OCI-LY1 (cell line): ENCODE results near the gene HIVEP1.
"Not testable (repeated sequence)": the region's sequence is repeated elsewhere in the genome, so short reads cannot be mapped to it uniquely, and the experiment has no call there.

Experiments used
- H2AFZ ChIP-seq: fragments of 200-600 bp; sonication (generic), shearing (Covaris generic); 2 replicates; pipeline ENCODE4 v1.6.0; 2014; ENCODE audit warnings: antibody characterized with exemption, mild to moderate bottlenecking, low read length
- H3F3A ChIP-seq: fragments of 200-600 bp; sonication (generic), shearing (Covaris generic); 2 replicates; pipeline ENCODE4 v1.6.0; 2014; ENCODE audit warnings: mild to moderate bottlenecking, antibody characterized with exemption, low read length, moderate library complexity; ENCODE audit not compliant: insufficient read depth
- H3K27ac ChIP-seq: fragments of 200-600 bp; sonication (generic); 2 replicates; pipeline ENCODE4 v1.5.1; 2014; ENCODE audit warnings: low read length, mixed run types, mild to moderate bottlenecking, low read depth; ENCODE audit not compliant: poor library complexity, severe bottlenecking
- H3K27me3 ChIP-seq: fragments of 200-600 bp; sonication (generic); 2 replicates; pipeline ENCODE4 v1.6.0; 2014; ENCODE audit warnings: antibody characterized with exemption, mild to moderate bottlenecking, low read length, moderate library complexity; ENCODE audit not compliant: insufficient read depth
- H3K36me3 ChIP-seq: fragments of 200-600 bp; sonication (generic); 2 replicates; pipeline ENCODE4 v1.6.1; 2014; ENCODE audit warnings: mild to moderate bottlenecking, antibody characterized with exemption, low read length, moderate library complexity, mixed read lengths; ENCODE audit not compliant: insufficient read depth
- H3K4me1 ChIP-seq: fragments of 200-600 bp; sonication (generic); 2 replicates; pipeline ENCODE4 v1.5.1; 2014; ENCODE audit warnings: mild to moderate bottlenecking, low read length, moderate library complexity; ENCODE audit not compliant: insufficient read depth, severe bottlenecking
- H3K4me2 ChIP-seq: fragments of 200-600 bp; sonication (generic), shearing (Covaris generic); 2 replicates; pipeline ENCODE4 v1.6.1; 2014; ENCODE audit warnings: low read length
- H3K4me3 ChIP-seq: fragments of 200-600 bp; sonication (generic); 2 replicates; pipeline ENCODE4 v1.5.1; 2014; ENCODE audit warnings: low read length, low read depth, mild to moderate bottlenecking, mixed read lengths; ENCODE audit not compliant: poor library complexity, severe bottlenecking
- H3K79me2 ChIP-seq: fragments of 200-600 bp; shearing (Covaris generic); 2 replicates; pipeline ENCODE4 v1.6.1; 2016; ENCODE audit warnings: mixed run types, low read length, mixed read lengths; ENCODE audit not compliant: insufficient read depth
- H3K9ac ChIP-seq: fragments of 200-600 bp; sonication (generic), shearing (Covaris generic); 2 replicates; pipeline ENCODE4 v1.6.1; 2014; ENCODE audit warnings: mild to moderate bottlenecking, low read length, mixed read lengths
- H3K9me2 ChIP-seq: fragments of 200-600 bp; sonication (generic), shearing (Covaris generic); 2 replicates; pipeline ENCODE4 v1.6.1; 2014; ENCODE audit warnings: low read depth, mild to moderate bottlenecking, low read length, mixed read lengths
- H3K9me3 ChIP-seq: fragments of 200-600 bp; shearing (Covaris generic); 2 replicates; pipeline ENCODE4 v1.6.1; 2014; ENCODE audit warnings: low read length, mixed read lengths
- H4K20me1 ChIP-seq: fragments of 200-600 bp; sonication (generic), shearing (Covaris generic); 2 replicates; pipeline ENCODE4 v1.6.0; 2016; ENCODE audit warnings: mild to moderate bottlenecking, low read length; ENCODE audit not compliant: insufficient read depth
- EZH2 ChIP-seq: fragments of 200-600 bp; sonication (generic), shearing (Covaris generic); IDR thresholded peaks from 2 replicates; pipeline ENCODE4 v1.8.0; 2017; ENCODE audit warnings: borderline replicate concordance, mixed run types, mild to moderate bottlenecking, antibody characterized with exemption, low read length, moderate library complexity, mixed read lengths
- TF ChIP-seq, protein P1 (sequence below): fragments of 200-600 bp; sonication (generic), shearing (Covaris generic); IDR thresholded peaks from 2 replicates; pipeline ENCODE4 v1.5.1; 2017; ENCODE audit warnings: mild to moderate bottlenecking, antibody characterized with exemption, low read length, moderate library complexity, mixed read lengths

The HIVEP1 gene

DNA sequence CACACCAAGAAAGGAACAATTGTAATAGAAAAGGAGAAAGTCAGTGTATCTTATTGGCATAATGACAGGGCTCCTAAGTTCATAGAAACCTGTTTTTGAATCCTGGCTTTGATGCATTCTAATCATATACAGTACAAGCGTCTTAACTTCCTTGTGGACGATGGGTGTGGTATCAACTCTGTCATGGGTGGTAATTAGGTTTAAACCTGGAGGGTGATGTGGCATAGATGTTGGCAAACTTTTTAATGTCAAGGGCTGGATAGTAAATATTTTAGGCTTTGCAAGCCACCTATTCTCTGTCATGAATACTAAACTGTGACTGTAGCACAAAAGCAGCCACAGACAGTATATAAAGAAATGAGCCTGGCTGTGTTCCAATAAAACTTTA, 139.3 kb downstream of the HIVEP1 start:
- Histone ChIP-seq H3K9ac (no peak overlapping the region), H3K9me3 (no peaks in the 10 kb centered on the region), H3K27me3 (no peaks in the 10 kb centered on the region), H3K4me3 (no peak overlapping the region), H3K27ac (no peak overlapping the region), H3K4me1 (peaks cover 9% of the 10 kb centered on the region), H3K4me2 (no peak overlapping the region), H2AFZ (no peak overlapping the region), H4K20me1 (no peaks in the 10 kb centered on the region), H3F3A (no peaks in the 10 kb centered on the region), H3K36me3 (peaks cover 59% of the 10 kb centered on the region; the same call in 1 of the 2 replicates), H3K9me2 (no peaks in the 10 kb centered on the region), H3K79me2 (no peaks in the 10 kb centered on the region)
- TF ChIP-seq, protein P1, sequence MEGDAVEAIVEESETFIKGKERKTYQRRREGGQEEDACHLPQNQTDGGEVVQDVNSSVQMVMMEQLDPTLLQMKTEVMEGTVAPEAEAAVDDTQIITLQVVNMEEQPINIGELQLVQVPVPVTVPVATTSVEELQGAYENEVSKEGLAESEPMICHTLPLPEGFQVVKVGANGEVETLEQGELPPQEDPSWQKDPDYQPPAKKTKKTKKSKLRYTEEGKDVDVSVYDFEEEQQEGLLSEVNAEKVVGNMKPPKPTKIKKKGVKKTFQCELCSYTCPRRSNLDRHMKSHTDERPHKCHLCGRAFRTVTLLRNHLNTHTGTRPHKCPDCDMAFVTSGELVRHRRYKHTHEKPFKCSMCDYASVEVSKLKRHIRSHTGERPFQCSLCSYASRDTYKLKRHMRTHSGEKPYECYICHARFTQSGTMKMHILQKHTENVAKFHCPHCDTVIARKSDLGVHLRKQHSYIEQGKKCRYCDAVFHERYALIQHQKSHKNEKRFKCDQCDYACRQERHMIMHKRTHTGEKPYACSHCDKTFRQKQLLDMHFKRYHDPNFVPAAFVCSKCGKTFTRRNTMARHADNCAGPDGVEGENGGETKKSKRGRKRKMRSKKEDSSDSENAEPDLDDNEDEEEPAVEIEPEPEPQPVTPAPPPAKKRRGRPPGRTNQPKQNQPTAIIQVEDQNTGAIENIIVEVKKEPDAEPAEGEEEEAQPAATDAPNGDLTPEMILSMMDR: no peak
- TF ChIP-seq EZH2: no peak

DNA sequence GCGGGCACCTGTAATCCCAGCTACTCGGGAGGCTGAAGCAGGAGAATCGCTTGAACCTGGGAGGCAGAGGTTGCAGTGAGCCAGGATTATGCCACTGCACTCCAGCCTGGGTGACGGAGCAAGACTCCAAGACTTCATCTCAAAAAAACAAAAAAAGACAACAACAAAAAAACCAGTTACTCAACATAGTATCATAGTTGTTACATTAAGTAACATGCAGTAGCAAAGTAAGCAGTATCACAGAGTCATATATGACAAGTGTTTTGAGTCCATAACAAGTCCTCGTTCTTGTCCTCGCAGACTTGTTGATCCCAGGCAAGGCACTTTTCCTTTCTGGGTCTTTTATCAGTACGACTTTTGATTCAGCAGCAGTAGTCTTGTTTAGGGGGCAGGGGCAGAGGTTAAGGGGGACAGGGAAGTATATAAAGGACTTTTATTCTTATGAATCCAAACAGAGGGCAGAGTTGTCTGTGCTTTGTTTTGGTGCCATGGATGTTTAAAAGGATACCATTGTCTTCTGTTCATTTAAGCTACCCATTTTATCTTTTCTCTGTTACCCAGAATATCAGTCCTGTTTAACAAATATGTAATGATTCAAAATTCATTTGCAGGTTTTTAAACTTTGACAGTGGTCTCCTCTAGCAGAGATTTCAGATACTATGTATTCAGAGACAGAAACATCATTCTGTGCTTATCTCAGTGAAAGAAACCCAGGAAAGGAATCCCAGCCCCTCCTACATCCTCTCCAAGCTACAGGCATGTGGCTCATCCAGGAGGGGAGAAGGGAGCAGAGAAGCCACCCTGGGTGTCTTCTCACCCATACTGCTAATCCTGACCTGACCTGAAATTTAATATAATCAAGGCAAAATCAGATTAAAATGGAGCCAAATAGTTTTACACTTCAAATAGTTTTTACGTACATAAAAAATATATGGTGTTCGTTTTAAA, 140.2 kb downstream of the HIVEP1 start:
- H3K36me3 ChIP-seq: peaks cover 57% of the 10 kb centered on the region; the same call in 1 of the 2 replicates
- peaks cover 9% of the 10 kb centered on the region for H3K4me1 ChIP-seq
- no peaks in the 10 kb centered on the region for H3K27me3 ChIP-seq
- H3K79me2 ChIP-seq: no peaks in the 10 kb centered on the region
- H3F3A ChIP-seq: no peaks in the 10 kb centered on the region
- no peak overlapping the region for H3K4me2 ChIP-seq
- no peak overlapping the region for H3K4me3 ChIP-seq
- no peaks in the 10 kb centered on the region for H3K9me2 ChIP-seq
- TF ChIP-seq, protein P1: no peak
- no peak for TF ChIP-seq EZH2
- H3K9me3 ChIP-seq: no peaks in the 10 kb centered on the region
- H3K27ac ChIP-seq: no peak overlapping the region
- H2AFZ ChIP-seq: no peak overlapping the region
- H3K9ac ChIP-seq: no peak overlapping the region
- no peaks in the 10 kb centered on the region for H4K20me1 ChIP-seq

DNA sequence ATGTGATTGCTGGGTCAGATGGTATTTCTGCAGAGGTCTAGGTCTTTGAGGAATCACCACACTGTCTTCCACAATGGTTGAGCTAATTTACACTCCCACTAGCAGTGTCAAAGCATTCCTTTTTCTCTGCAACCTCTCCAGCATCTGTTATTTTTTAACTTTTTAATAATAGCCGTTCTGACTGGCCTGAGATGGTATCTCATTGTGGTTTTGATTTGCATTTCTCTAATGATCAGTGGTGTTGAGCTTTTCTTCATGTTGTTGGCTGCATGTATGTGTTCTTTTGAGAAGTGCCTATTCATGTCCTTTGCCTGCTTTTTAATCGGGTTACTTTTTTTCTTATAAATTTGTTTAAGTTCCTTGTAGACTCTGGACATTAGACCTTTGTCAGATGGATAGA, 143.7 kb downstream of the HIVEP1 start:
- not testable (repeated sequence) for H3K9me2 ChIP-seq, H4K20me1 ChIP-seq, H3K4me3 ChIP-seq, H3K9ac ChIP-seq, H3K4me1 ChIP-seq, H2AFZ ChIP-seq, H3K4me2 ChIP-seq, H3K9me3 ChIP-seq, H3K27me3 ChIP-seq, H3F3A ChIP-seq, H3K27ac ChIP-seq, H3K79me2 ChIP-seq
- H3K36me3 ChIP-seq: peaks cover 58% of the 10 kb centered on the region; the same call in 1 of the 2 replicates
